ENCODE results near the gene RALA. TPM values are rescaled to one million over a fixed set of nuclear protein-coding genes. Genes with fewer than 3 reads are reported as not detected.
"Not testable (repeated sequence)": the region's sequence is repeated elsewhere in the genome, so short reads cannot be mapped to it uniquely, and the experiment has no call there.

Gene RALA
- total RNA-seq, 1 experiment from 2014 or later = 36.8 TPM

GRCh38 chr7:39750253-39751077, 127.1 kb downstream of the RALA start:
- Histone ChIP-seq H4K20me1 (ENCODE audit: insufficient read depth) (no peaks in the 10 kb centered on the region), H3K9me2 (ENCODE audit: insufficient read depth) (no peaks in the 10 kb centered on the region), H3K27me3 (ENCODE audit: insufficient read depth, low read depth) (no peaks in the 10 kb centered on the region), H3K4me2 (no peak overlapping the region), H3K4me1 (replicated peaks; ENCODE audit: insufficient read depth) (no peaks in the 10 kb centered on the region), H3K4me3 (no peak overlapping the region), H3K36me3 (ENCODE audit: low read depth) (no peaks in the 10 kb centered on the region), H3K79me2 (ENCODE audit: low read depth) (no peaks in the 10 kb centered on the region), H2AFZ (no peak overlapping the region), H3F3A (ENCODE audit: insufficient read depth, low read depth) (no peaks in the 10 kb centered on the region; the same call in 1 of the 2 replicates), H3K27ac (no peak overlapping the region), H3K9me3 (ENCODE audit: insufficient read depth, low read depth) (no peaks in the 10 kb centered on the region)
- ChIA-PET CTCF (no interaction called here), POLR2A (ENCODE audit: unreplicated experiment) (interaction anchor here (0.7 kb wide), 1 partner anchor 57 kb away, joined by 4 read pairs; no protein-coding TSS in a partner anchor)
- no TSS peak for BruUV-seq (replicated peaks)
- DNase-seq = no peak
- intact Hi-C loops (cut with micrococcal nuclease; ENCODE audit: unreplicated experiment) = no loop called here
- TF ChIP-seq CTCF (conservative IDR thresholded peaks at IDR 0.05) = no peak
- TF ChIP-seq EZH2 (IDR thresholded peaks at IDR 0.05; ENCODE audit: low read depth) = no peak

GRCh38 chr7:39753237-39753636, 129.9 kb downstream of the RALA start:
- H3K4me2 ChIP-seq; H3K27ac ChIP-seq; H3K36me3 ChIP-seq (ENCODE audit: low read depth); H3K4me1 ChIP-seq (replicated peaks; ENCODE audit: insufficient read depth); H3K9me2 ChIP-seq (ENCODE audit: insufficient read depth); intact Hi-C loops (cut with micrococcal nuclease; ENCODE audit: unreplicated experiment); H2AFZ ChIP-seq; BruUV-seq (replicated peaks); POLR2A ChIA-PET (ENCODE audit: unreplicated experiment); DNase-seq; H4K20me1 ChIP-seq (ENCODE audit: insufficient read depth); H3F3A ChIP-seq (ENCODE audit: insufficient read depth, low read depth); H3K9me3 ChIP-seq (ENCODE audit: insufficient read depth, low read depth); CTCF ChIA-PET; H3K27me3 ChIP-seq (ENCODE audit: insufficient read depth, low read depth); H3K79me2 ChIP-seq (ENCODE audit: low read depth); H3K4me3 ChIP-seq: not testable (repeated sequence)

- intact Hi-C loops (cut with micrococcal nuclease; ENCODE audit: unreplicated experiment) = no loop called here
- TF ChIP-seq EZH2 (IDR thresholded peaks at IDR 0.05; ENCODE audit: low read depth) (no peak), CTCF (conservative IDR thresholded peaks at IDR 0.05) (no peak)
- no peaks in the 10 kb centered on the region; the same call in 1 of the 2 replicates for H3F3A ChIP-seq (ENCODE audit: insufficient read depth, low read depth)
- H3K4me1 ChIP-seq (replicated peaks; ENCODE audit: insufficient read depth) = no peaks in the 10 kb centered on the region
- H3K4me3 ChIP-seq = no peak overlapping the region
- H3K27ac ChIP-seq = no peak overlapping the region
- H3K4me2 ChIP-seq = no peak overlapping the region
- H3K79me2 ChIP-seq (ENCODE audit: low read depth) = no peaks in the 10 kb centered on the region
- H3K9me2 ChIP-seq (ENCODE audit: insufficient read depth) = no peaks in the 10 kb centered on the region
- H3K27me3 ChIP-seq (ENCODE audit: insufficient read depth, low read depth) = no peaks in the 10 kb centered on the region
- H3K36me3 ChIP-seq (ENCODE audit: low read depth) = no peaks in the 10 kb centered on the region
- H4K20me1 ChIP-seq (ENCODE audit: insufficient read depth) = no peaks in the 10 kb centered on the region
- BruUV-seq (replicated peaks) = no TSS peak
- CTCF ChIA-PET = no interaction called here
- no peak for DNase-seq
- POLR2A ChIA-PET (ENCODE audit: unreplicated experiment) = no interaction called here
- no peak overlapping the region for H2AFZ ChIP-seq
- H3K9me3 ChIP-seq (ENCODE audit: insufficient read depth, low read depth) = no peaks in the 10 kb centered on the region
Observed at GRCh38 chr7:39753823-39754325, 130.5 kb downstream of the RALA start.
